NCI-H345 (cell line): ENCODE measurements around the gene ERFL.

Experiments
- DNase-seq: peaks from one replicate; lab custom pipeline; 2025; lab: John Stamatoyannopoulos, UW

The ERFL gene

GRCh38 chr19:41897820-41898219 lies 30.4 kb downstream of the ERFL start:
- DNase-seq = no peak

- no peak for DNase-seq
Observed at GRCh38 chr19:41897181-41897580, 31.1 kb downstream of the ERFL start.

GRCh38 chr19:41896581-41896942 lies 31.7 kb downstream of the ERFL start:
- DNase-seq = no peak

GRCh38 chr19:41895745-41896580 lies 32.3 kb downstream of the ERFL start:
- DNase-seq = no peak

GRCh38 chr19:41894350-41894749 lies 33.9 kb downstream of the ERFL start:
- DNase-seq = no peak

GRCh38 chr19:41893899-41894298 lies 34.4 kb downstream of the ERFL start:
- no peak for DNase-seq

GRCh38 chr19:41892173-41892902 lies 35.9 kb downstream of the ERFL start:
- no peak for DNase-seq

- DNase-seq = no peak
Observed at GRCh38 chr19:41890936-41891335, 37.3 kb downstream of the ERFL start.

GRCh38 chr19:41889896-41890295 lies 38.4 kb downstream of the ERFL start:
- no peak for DNase-seq

GRCh38 chr19:41888926-41889325 lies 39.3 kb downstream of the ERFL start:
- no peak for DNase-seq

- no peak for DNase-seq
Observed at GRCh38 chr19:41887711-41888382, 40.4 kb downstream of the ERFL start.

- DNase-seq = no peak
Observed at GRCh38 chr19:41886761-41887710, 41.2 kb downstream of the ERFL start.

GRCh38 chr19:41883821-41884733 lies 44.2 kb downstream of the ERFL start:
- peak; percentile 95 for DNase-seq

- DNase-seq = no peak
Observed at GRCh38 chr19:41883463-41883820, 44.8 kb downstream of the ERFL start.

- no peak for DNase-seq
Observed at GRCh38 chr19:41882568-41883462, 45.4 kb downstream of the ERFL start, which contains the start of gene ARHGEF1. ARHGEF1 (plus strand) TSS chr19:41883184; CDS start chr19:41888083, 4,899 bp downstream.

- no peak for DNase-seq
Observed at GRCh38 chr19:41880329-41880708, 47.9 kb downstream of the ERFL start.

- DNase-seq = no peak
Observed at GRCh38 chr19:41879670-41880328, 48.5 kb downstream of the ERFL start.

- DNase-seq = no peak
Observed at GRCh38 chr19:41879080-41879479, 49.2 kb downstream of the ERFL start.
